Colonic mucosa (tissue), 4 donors: ENCODE data around the gene IFITM5. TPM values are rescaled to one million over a fixed set of nuclear protein-coding genes. Genes with fewer than 3 reads are reported as not detected.

Experiments
- DNase-seq: peaks from one replicate; pipeline ENCODE4 v3.0.0-alpha.2; 2020
- H3K27ac ChIP-seq: fragments of 200-600 bp; one replicate; pipeline ENCODE4 v1.8.0; 2021
- H3K27me3 ChIP-seq: fragments of 200-600 bp; one replicate; pipeline ENCODE4 v1.8.0; 2021
- H3K36me3 ChIP-seq: fragments of 200-600 bp; one replicate; pipeline ENCODE4 v1.8.0; 2021
- H3K4me1 ChIP-seq: fragments of 200-600 bp; one replicate; pipeline ENCODE4 v1.8.0; 2021; ENCODE audit warnings: mild to moderate bottlenecking
- H3K4me3 ChIP-seq: fragments of 200-600 bp; one replicate; pipeline ENCODE4 v1.8.0; 2021
- H3K9ac ChIP-seq, 2 donors: one replicate each; pipeline ENCODE4 v1.7.0; 2013; ENCODE audit warnings: control low read depth in 2 of 2, low read depth in 2 of 2, low read length in 2 of 2
- H3K9me3 ChIP-seq: fragments of 200-600 bp; one replicate; pipeline ENCODE4 v1.8.0; 2021
- CTCF ChIP-seq: fragments of 200-600 bp; IDR thresholded peaks from one replicate; pipeline ENCODE4 v1.8.0; 2022; ENCODE audit warnings: antibody characterized with exemption, mild to moderate bottlenecking
- intact Hi-C: fragments of 100-400 bp; cut with DNase I; formaldehyde crosslinking; loops from one replicate; pipeline ENCODE4 v1.14.1; 2022
- total RNA-seq, 2 donors: library from RNA; stranded (reverse); fragmentation: NEBNext Ultra II Directional in 1 of 2; extraction: Animal tissue kit (Norgen Biotek cat#: 25700) in 1 of 2; gene quantifications; one replicate each; pipeline ENCODE4 v1.2.1, GENCODE V29; 2021
- donor health status: healthy.
- donor health status: DM: no; HTN: no; CAD: no.
- donor health status: DM: no; HTN: no; CAD: no.

Gene IFITM5
- total RNA-seq, 2 donors from 2014 or later, result not detected

GRCh38 chr11:257766-258493, 41.4 kb downstream of the IFITM5 start:
- Histone ChIP-seq H3K27ac (no peak overlapping the region), H3K9ac (peak overlapping the region in 1 of 2 donors; percentile 7), H3K4me3 (no peak overlapping the region), H3K36me3 (no peaks in the 10 kb centered on the region), H3K4me1 (no peaks in the 10 kb centered on the region), H3K9me3 (no peaks in the 10 kb centered on the region), H3K27me3 (no peaks in the 10 kb centered on the region)
- intact Hi-C loops, result no loop called here
- DNase-seq, result no peak
- TF ChIP-seq CTCF, result no peak

- intact Hi-C loops, result no loop called here
- H3K9ac ChIP-seq, result no peak overlapping the region
- H3K36me3 ChIP-seq, result no peaks in the 10 kb centered on the region
- no peak overlapping the region for H3K27ac ChIP-seq
- no peaks in the 10 kb centered on the region for H3K27me3 ChIP-seq
- no peak for DNase-seq
- no peaks in the 10 kb centered on the region for H3K4me1 ChIP-seq
- no peak overlapping the region for H3K4me3 ChIP-seq
- no peak for TF ChIP-seq CTCF
- no peaks in the 10 kb centered on the region for H3K9me3 ChIP-seq
Measured at GRCh38 chr11:256952-257737, 42.2 kb downstream of the IFITM5 start.

GRCh38 chr11:255816-256215, 43.5 kb downstream of the IFITM5 start:
- Histone ChIP-seq H3K9me3 (no peaks in the 10 kb centered on the region), H3K4me1 (no peaks in the 10 kb centered on the region), H3K27ac (no peak overlapping the region), H3K36me3 (no peaks in the 10 kb centered on the region), H3K27me3 (no peaks in the 10 kb centered on the region), H3K9ac (no peak overlapping the region), H3K4me3 (no peak overlapping the region)
- intact Hi-C loops, result no loop called here
- TF ChIP-seq CTCF, result no peak
- DNase-seq, result no peak

GRCh38 chr11:255176-255575, 44.1 kb downstream of the IFITM5 start:
- H3K4me3 ChIP-seq, result no peak overlapping the region
- H3K27me3 ChIP-seq, result no peaks in the 10 kb centered on the region
- DNase-seq, result no peak
- H3K36me3 ChIP-seq, result no peaks in the 10 kb centered on the region
- no peak overlapping the region for H3K9ac ChIP-seq
- intact Hi-C loops, result no loop called here
- no peak overlapping the region for H3K27ac ChIP-seq
- no peaks in the 10 kb centered on the region for H3K9me3 ChIP-seq
- H3K4me1 ChIP-seq, result no peaks in the 10 kb centered on the region
- no peak for TF ChIP-seq CTCF

- DNase-seq, result no peak
- H3K27ac ChIP-seq, result no peak overlapping the region
- H3K4me1 ChIP-seq, result no peaks in the 10 kb centered on the region
- no peaks in the 10 kb centered on the region for H3K9me3 ChIP-seq
- no peak overlapping the region for H3K9ac ChIP-seq
- no peak overlapping the region for H3K4me3 ChIP-seq
- no peaks in the 10 kb centered on the region for H3K27me3 ChIP-seq
- intact Hi-C loops, result loop anchor here (5.0 kb wide), 1 partner anchor 108 kb away; no protein-coding TSS in a partner anchor
- no peaks in the 10 kb centered on the region for H3K36me3 ChIP-seq
- TF ChIP-seq CTCF, result no peak
Measured at GRCh38 chr11:253886-254270, 45.4 kb downstream of the IFITM5 start.
